Epithelial cell of esophagus (primary cell): ENCODE data around the gene IFNA2.
A peak's percentile ranks its signal among the peaks of the same experiment; 100 is the strongest.
"Not testable (repeated sequence)": the region's sequence is repeated elsewhere in the genome, so short reads cannot be mapped to it uniquely, and the experiment has no call there.

Source experiments
- DNase-seq: peaks from one replicate; pipeline ENCODE4 v3.0.0; 2010; ENCODE audit warnings: low read depth
- H3K4me3 ChIP-seq: 2 replicates; pipeline ENCODE4 v1.5.1; 2011; ENCODE audit warnings: mild to moderate bottlenecking, low read length, control low read depth
- TF ChIP-seq, protein P1 (sequence below): IDR thresholded peaks from 2 replicates; pipeline ENCODE4 v1.5.1; 2011; ENCODE audit warnings: low read depth, mild to moderate bottlenecking, low read length, control low read depth, inconsistent platforms; ENCODE audit not compliant: insufficient read depth; ENCODE audit errors: missing control alignments

IFNA2 gene

DNA sequence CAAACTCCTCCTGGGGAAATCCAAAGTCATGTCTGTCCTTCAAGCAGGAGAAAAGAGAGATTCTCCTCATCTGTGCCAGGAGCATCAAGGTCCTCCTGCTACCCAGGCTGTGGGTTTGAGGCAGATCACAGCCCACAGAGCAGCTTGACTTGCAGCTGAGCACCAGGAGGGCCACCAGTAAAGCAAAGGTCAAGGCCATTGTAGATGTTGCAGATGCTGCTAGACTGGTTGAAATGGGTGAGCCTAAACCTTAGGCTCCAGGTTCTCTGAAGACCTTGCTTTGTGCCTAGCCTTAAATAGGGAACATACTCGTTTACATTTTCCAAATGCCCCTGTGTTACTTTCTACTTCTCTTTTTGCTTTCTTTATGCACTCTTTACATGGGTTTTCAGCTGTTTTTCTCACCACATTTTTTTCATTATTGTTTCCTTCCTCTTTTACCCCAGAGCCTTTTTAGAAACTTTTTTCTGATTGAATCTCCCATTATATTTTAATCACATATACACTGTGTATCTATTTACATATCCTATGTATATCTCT lies at the start of gene IFNA2:
IFNA2 (minus strand) TSS at position 268 of the 540 bp plus-strand sequence; CDS start at position 199, 69 bp downstream.
- TF ChIP-seq, protein P1, sequence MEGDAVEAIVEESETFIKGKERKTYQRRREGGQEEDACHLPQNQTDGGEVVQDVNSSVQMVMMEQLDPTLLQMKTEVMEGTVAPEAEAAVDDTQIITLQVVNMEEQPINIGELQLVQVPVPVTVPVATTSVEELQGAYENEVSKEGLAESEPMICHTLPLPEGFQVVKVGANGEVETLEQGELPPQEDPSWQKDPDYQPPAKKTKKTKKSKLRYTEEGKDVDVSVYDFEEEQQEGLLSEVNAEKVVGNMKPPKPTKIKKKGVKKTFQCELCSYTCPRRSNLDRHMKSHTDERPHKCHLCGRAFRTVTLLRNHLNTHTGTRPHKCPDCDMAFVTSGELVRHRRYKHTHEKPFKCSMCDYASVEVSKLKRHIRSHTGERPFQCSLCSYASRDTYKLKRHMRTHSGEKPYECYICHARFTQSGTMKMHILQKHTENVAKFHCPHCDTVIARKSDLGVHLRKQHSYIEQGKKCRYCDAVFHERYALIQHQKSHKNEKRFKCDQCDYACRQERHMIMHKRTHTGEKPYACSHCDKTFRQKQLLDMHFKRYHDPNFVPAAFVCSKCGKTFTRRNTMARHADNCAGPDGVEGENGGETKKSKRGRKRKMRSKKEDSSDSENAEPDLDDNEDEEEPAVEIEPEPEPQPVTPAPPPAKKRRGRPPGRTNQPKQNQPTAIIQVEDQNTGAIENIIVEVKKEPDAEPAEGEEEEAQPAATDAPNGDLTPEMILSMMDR: no peak
- DNase-seq: no peak
- no peak within 1 kb of the TSS for H3K4me3 ChIP-seq

DNA sequence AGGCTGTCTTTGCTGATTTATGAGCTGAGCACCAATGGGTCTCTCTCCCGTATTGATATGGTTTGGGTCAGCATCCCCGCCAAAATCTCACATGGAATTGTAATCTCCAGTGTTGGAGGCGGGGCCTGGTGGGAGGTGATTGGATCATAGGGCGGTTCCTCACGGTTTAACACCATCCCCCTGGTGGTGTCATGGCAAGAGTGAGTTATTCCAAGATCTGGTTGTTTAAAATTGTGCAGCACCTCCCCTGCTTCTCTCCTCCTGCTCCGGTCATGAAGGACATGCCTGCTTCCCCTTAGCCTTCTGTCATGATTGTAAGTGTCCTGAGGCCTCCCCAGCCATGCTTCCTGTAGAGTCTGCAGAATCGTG lies 49.8 kb upstream of the IFNA2 start:
- DNase-seq, H3K4me3 ChIP-seq: not testable (repeated sequence)

DNA sequence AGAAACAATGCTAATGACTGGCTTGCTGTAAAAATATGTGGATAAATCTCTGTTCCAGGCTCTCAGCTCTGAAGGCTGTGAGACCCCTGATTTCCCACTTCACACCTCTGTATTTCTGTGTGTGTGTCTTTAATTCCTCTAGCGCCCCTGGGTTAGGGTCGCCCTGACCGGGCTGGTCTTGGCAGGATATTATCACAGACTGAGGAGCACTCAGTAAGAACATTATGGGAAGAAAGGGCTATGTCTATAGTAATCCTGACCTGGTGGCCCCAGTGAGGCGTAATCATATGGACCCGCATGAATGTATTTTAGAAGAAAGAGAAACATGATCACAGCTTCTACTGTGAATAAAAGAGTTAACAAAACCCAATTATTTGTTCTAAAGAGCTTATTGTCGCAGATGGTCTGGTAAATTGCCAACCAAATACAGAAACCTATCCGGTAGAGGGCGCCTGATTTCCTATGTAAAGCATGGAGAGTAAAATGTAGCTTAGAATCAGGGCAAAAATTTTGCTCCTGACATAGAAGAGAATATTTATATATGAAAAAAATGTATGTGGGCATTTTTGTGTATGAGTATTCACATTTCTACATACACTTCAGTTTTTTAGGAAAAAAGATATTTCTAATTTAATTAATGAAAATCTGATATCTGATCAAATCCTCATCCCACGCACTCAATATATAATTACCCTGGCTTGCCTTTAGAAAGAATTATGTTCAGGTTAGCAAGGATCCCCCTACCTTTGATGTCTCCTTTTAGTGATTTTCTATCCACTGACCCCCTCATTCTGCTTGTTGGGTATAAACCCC lies 49.2 kb upstream of the IFNA2 start:
- peak; percentile 69 for DNase-seq
- H3K4me3 ChIP-seq: no peak overlapping the region
- TF ChIP-seq, protein P1: peak; percentile 65

DNA sequence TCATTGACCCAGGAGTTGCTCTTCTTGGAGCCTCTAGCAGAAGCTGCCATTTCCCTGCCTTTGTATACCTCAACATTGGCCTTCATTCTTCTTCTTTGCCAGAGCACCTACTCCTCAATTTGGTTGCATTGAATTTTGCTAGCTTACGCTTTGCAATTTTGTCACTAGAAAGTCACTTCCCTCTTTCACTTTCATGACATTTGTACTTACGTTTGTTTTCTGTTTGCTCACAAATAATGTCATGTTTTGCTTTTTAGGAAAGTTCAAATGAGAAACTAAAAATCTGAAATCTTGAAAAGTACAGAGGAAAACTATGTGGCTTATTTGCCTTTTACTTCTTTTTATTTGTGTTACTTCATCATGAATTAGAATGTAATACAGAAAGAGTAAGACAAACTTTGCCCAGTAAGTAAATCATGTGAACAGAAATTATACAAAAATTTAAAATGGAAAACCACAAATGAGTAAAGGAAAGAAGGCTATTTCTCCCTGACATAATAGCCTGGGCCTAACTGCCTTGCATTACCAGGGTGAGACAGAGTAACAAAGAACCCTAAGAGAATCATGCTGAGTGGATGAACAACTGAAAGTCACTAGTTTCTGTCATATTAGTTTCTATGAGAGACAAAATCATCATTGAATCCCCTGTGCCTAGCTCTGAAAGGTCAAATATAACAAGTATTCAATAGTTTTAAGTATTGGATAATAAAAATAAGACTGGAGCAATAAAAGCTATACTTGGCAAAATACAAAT lies 47.7 kb upstream of the IFNA2 start:
- no peak for DNase-seq
- TF ChIP-seq, protein P1: no peak
- H3K4me3 ChIP-seq: no peak overlapping the region

DNA sequence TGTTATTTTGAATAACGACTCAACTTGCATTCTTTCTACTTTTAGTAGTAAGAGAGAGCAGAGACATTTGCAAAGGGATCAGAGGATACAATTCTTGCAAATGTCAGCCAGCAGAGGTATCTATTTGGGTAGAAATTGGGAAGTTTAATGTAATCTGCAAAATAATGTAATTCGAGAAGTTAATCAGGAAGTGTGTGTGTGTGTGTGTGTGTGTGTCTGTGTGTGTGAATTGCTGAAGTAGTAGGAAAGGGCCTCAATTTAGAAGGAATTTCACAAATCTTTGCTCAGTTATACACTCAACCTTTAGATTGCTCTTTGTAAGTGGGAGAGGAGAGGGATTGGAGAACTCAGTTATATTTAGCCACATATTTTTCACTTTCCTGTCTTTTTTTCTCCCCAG lies 44.0 kb upstream of the IFNA2 start:
- DNase-seq: no peak
- TF ChIP-seq, protein P1: no peak
- H3K4me3 ChIP-seq: no peak overlapping the region

DNA sequence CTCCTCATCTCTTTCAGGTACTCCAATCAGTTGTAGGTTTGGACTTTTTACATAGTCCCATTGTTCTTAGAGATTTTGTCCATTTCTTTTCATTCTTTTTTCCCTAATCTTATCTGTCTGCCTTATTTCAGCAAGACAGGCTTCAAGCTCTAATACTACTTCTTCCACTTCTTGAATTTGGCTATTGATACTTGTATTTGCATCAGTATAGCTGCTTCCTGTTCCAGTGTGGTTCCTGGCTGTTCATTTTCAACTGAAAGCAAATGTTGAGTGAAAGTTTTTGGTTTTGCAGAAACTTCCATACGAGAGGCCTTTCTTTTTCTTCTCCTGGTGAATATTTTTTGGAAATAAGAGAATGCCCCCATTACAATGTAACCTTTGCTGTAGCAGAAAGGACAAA lies 43.0 kb upstream of the IFNA2 start:
- no peak for DNase-seq
- TF ChIP-seq, protein P1: no peak
- no peak overlapping the region for H3K4me3 ChIP-seq

DNA sequence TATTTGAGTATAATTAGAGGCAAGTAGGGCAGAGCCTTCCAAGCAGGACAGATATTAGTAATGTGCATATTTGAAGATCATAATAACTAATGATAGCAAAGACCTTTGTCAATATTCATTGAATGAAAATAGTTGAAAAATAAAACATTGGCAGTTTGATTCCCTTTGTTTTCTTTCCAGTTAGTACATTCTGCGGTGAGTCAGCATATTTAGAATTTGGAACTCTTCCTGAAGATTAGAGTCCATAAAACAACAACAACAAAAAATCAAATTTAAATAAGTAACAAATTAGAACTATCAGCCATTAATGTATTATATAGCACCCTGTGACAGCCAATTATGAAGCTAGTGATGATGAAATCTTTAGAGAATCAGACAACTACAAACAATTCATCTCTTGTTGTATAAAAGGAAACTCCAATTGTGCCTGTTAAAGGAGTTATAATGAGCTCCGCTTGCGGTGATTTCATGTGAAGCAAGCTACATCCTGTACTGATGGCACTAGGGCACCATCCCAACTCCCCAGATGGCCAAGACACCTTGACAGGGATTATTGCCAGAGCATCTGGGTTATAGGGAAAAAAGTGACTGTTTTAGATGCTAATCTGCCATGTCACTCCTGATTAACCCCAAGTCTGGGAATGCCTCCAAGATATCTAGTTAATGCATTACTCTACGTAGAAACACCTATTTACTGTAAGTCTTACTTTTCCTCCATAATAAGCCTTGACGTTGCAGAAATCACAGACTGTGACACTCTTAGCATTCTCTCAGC lies 30.5 kb upstream of the IFNA2 start:
- DNase-seq: no peak
- H3K4me3 ChIP-seq: no peak overlapping the region
- TF ChIP-seq, protein P1: no peak
